DMS79 treated with DMSO at 0.1 percent for 48 hours (cell line): Measurements from ENCODE around the gene SCP2.

Experiments
- DNase-seq: peaks from one replicate; lab custom pipeline; 2025; lab: John Stamatoyannopoulos, UW

SCP2 gene

DNA sequence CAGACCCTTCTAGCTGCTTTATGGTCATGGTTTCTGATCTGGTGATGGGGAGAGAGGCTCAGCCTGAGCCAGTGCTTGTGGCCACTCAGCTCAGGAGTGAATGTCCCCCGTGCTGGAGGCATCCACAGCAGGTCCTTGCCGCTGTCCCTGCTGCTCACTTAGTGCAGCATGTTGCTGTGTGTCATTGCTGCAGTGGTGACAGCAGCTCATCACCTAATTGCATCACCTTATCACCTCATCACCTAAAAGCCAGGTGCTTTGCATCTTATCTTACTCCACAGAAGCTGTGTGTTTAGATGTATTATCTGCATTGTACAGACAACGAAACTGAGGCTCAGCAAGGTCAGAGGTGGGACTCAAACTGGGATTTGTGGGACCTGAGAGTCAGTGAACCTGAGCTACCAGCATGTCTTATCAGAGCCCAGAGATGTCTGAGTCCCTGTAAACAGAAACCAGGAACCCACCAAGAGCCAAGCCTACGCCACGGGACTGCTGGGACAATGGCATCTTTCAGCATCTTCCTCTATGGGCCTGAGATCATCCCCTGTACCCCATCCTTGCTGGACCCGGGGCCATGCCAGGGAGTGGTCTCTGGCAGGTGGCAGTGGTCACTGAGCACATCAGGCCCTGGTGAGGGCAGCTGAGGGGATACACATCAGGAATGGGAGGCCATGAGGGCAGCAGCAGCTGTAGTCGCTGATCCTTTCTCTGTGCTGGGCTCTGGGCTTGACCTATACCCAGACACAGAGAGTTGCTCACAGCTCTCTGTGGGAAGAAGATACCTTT is 141.4 kb downstream of the SCP2 start:
- no peak for DNase-seq

DNA sequence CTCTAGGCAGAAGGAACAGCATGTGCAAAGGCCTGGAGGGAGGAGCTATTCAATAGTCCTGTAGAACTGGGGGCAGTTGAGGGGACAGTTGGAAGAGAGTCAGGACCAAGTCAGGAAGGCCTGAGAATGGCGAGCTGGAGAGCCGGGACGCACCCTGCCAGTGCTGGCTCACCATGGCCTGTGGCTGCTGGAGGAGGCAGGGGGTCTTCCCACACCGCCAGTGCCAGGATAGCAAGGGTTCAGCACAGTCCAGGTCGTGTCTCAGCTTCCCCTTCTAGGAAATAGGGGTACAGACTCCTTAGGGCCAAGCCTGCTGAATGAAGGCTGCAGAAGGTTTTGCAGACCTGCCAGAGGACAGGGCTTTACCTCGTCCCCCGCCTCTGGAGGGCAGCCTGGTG is 142.2 kb downstream of the SCP2 start:
- no peak for DNase-seq

DNA sequence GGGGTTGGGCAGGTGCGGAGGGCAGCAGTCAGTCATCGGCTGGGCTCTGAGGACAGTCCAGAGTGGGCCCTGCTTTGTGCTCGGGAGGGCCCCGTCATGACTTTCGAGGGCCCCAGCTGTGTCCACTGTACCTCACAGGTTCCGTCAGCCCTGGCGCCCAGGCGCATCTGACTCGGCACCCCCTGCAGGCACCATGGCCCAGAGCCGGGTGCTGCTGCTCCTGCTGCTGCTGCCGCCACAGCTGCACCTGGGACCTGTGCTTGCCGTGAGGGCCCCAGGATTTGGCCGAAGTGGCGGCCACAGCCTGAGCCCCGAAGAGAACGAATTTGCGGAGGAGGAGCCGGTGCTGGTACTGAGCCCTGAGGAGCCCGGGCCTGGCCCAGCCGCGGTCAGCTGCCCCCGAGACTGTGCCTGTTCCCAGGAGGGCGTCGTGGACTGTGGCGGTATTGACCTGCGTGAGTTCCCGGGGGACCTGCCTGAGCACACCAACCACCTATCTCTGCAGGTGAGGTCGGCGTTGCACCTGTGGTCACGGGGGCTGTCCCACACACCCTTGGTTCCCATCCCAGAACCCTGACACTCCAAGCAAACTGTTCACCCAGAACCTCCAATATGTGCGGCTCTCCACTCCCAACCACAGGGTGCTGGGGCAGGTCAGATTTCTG is 142.7 kb downstream of the SCP2 start:
- no peak for DNase-seq

DNA sequence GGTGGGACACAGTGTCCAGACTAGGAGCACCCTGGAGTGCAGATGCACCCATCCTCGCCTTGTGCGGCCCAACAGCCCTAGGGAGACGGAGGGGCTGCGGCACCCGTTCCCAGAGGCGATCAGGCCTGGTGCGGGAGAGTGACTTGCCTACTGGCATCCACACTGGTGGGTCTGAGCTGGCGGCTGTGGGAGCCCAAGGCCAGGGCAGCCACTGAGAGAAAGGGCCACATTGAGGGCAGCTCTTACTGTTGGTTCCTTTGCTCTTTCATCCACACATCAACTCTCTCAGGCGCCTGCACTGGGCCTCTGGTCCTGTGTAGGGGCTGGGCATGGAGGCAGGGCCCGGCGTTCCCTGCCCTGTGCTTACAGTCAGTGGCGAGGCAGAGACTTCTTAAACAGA is 143.5 kb downstream of the SCP2 start:
- no peak for DNase-seq

DNA sequence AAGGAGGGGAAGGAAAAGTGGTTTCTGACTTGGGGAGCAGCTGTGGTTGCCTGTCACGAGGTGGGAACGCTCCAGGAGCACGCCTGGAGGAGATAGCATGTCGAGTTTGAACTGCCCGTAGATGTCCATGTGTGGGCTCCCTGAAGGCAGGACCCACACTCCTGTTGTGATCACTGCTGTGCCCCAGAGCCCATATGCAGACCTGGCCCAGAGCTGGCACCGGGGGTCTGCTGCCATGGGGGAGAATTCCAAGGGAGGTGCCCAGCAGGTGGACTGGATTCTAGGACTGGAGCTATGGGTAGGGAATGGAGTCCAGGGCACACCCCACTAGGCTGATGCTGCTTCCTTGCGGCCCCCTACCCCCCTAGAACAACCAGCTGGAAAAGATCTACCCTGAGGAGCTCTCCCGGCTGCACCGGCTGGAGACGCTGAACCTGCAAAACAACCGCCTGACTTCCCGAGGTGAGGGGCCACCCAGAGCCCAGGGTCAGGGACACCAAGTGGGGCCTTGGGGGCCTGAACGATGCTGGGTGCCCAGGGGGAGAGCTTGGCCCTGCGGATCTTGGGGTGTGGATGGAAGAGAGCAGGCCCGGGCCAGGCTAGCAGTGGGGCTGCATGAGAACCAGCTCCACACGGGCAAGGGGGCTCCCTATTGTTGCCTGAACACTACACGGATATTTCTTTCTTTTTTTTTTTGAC is 144.2 kb downstream of the SCP2 start:
- DNase-seq, result no peak

DNA sequence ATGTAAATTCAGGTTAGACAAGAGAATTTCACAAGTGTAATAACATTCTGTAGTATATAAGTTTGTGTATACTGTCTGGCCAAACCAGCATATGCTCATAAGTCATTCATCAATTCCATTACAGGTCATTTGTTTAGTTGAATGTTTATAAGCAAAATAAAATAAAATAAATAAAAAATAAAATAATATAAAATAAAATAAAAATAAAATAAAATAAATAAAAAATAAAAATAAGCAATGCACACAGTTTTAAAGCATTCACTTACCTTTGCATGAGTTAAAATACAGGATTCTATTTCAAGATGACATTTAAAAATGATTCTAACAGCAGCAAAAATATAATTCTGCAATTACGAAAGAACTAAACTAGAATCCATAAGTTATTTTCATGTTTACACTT is 144.8 kb downstream of the SCP2 start:
- no peak for DNase-seq

DNA sequence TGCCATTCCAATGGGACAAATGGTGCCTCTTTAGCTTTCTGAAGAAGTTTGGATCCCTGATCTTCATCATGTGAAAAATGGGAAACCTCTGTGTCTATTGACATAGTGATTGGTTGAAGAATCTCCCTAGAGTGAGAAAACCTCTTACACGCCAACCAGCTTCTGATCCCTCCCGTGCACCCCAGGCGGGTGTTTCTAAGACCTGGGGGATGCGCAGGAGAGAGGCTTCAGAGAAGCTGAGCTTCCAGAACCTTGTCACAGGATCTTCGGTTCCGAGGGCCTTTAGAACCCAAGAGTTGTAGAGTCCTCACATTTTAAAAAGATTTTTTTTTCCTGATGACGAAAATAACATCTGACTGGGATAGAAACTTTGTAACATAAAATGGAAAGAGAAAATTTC is 146.2 kb downstream of the SCP2 start:
- DNase-seq, result no peak

DNA sequence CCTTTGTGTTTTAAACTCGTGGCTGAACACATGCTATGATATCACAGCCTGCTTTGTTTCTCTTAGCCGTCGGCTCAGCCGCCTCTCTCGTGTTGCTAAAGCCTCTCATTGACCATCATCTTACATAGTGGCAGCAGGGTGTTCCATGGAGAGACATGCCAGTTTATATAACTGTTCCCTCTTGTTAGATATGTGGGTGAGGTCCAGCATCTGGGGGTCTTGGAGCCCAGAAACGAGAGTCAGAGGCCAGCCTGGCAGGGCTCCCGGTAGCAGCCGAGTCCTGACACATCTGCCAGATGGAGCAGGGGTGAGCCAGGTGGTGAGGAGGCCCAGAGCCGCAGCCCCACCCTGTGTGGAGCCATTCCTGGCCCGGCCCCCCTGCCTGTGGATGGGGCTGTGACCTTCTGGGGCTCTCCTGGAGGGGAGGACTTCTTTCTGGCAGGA is 146.8 kb downstream of the SCP2 start:
- no peak for DNase-seq

DNA sequence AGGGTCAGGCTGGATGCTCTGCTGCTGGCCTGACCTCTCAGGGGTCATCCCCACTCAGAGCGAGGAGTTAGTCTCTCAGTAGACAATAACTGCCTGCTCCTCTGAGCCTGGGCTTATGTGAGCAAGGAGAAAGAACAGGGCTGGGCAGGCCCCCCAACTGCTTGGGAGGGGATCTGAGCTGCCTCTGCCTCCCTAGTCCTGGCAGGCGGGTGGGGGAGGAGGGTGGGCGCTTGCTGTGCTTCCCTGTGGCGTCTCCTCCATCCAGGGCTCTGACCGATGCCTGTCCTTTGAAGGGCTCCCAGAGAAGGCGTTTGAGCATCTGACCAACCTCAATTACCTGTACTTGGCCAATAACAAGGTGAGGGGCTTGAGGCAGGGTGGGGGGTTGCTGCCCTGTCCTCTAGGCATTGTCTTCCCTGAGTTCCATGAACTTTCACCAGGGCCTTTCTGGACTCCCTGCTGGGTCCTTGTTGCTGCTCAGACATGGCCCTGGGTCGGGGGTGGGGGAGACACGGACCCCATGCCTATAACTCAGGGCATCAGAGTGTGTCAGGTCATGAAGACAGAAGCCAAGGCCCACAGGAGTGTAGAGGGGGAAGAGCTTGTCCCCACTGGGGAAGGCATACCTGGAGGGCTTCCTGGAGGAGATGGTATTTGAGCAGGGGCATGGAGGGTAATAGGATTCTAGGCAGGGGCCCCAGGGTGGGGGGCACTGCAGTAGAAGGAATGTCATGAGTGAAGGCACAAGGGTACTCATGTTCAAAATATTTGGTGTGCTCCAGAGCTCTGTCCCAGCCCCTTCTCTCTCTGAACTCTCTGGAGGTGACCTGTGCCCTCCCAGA is 147.5 kb downstream of the SCP2 start:
- DNase-seq, result no peak

DNA sequence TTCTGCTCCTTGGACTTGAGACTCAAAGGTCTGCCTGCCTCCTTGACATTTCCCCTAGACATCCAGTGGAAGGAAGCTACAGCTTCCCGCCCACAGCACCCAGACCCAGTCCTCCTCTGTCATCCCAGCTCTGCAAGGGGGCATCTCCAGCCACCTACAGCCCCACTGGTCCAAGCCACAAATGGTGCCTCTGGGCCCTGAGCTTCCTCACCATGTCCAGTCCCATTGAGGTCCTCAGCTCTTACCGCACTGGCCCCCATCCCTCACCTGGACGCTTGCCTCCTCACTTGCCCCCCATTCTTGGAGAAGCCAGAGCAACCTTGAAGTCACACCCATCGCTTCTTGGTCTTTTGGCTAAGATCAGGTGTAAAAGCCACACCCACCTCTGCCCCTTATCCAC is 148.1 kb downstream of the SCP2 start:
- no peak for DNase-seq

DNA sequence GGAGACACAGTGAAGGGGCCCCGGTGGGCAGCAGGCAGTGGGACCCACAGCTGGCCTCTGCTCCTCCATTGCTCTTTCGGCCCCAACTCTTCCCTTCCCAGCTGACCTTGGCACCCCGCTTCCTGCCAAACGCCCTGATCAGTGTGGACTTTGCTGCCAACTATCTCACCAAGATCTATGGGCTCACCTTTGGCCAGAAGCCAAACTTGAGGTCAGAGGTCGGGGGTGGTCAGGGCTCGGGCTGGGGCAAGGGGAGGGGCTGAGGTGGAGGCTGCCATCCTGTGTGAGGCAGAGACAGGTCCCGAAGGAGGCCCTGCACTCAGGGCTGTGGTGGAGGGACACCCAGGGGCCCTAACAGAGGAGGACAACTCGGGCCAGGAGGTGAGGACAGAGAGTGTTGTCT is 148.7 kb downstream of the SCP2 start:
- DNase-seq, result no peak

DNA sequence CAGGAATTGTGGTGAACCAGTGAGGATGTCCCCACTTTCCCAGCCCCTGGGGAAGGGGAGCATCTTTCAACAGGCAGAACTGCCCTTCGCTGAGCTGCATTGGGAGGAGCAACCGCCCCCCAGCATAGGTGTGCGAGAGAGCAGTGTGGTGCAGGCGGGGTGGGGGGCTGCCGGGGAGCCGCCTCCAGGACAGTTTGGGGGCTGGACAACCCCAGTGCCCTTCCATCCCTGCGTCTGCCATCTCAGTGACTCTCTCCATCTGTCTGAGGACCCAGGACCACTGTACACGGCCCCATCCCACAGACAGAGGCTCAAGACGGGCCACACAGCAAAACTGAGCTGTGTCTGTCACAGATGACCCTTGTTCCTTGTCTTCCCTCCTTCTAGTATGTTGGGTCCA is 149.1 kb downstream of the SCP2 start:
- no peak for DNase-seq

DNA sequence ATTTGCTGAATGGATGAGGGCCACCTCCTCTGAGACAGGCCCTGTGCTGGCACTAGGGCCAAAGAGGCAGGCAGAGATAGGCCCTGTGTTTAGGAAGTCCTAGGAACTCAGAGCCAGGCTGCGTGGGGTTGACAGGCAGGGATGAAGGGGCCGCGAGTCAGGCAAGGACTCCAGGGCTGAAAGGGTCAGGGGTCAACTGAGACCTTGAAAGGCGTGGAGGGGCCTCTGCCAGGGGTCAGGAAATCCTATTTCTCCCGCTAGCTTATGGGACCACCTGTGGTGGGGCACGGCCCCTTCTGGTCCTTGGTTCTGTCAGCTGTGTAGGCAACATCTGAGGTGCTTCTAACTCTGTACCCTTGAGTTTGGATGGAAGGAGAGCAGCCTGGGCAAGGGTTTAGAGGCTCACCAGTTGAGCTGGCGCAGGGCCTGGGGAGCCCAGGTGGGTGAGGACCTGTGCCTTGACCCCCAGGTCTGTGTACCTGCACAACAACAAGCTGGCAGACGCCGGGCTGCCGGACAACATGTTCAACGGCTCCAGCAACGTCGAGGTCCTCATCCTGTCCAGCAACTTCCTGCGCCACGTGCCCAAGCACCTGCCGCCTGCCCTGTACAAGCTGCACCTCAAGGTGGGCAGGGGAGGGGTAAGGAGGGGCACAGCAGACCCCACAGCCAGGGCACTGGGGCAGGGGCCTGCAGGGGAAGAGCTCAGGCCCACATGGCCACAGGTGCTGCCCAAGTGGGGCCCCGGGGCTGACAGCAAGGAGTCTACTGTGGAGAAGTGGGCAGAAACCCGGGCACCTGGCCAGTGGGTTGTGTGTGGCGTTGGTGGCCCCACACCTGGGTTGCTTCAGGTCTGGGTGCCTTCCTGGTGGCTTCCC is 149.9 kb downstream of the SCP2 start:
- no peak for DNase-seq

DNA sequence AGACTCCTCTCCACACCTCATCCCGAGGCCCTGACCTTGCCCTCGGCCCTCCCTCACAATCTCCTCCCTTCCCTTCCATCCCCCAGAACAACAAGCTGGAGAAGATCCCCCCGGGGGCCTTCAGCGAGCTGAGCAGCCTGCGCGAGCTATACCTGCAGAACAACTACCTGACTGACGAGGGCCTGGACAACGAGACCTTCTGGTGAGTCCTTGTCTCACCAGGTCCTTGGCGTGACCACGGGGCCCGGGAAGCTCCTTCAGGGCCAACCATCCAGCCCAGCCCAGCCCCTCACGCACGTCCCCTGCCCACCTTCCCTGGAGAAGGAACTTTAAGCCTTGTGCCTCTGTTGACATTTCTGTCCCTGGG is 150.5 kb downstream of the SCP2 start:
- no peak for DNase-seq

DNA sequence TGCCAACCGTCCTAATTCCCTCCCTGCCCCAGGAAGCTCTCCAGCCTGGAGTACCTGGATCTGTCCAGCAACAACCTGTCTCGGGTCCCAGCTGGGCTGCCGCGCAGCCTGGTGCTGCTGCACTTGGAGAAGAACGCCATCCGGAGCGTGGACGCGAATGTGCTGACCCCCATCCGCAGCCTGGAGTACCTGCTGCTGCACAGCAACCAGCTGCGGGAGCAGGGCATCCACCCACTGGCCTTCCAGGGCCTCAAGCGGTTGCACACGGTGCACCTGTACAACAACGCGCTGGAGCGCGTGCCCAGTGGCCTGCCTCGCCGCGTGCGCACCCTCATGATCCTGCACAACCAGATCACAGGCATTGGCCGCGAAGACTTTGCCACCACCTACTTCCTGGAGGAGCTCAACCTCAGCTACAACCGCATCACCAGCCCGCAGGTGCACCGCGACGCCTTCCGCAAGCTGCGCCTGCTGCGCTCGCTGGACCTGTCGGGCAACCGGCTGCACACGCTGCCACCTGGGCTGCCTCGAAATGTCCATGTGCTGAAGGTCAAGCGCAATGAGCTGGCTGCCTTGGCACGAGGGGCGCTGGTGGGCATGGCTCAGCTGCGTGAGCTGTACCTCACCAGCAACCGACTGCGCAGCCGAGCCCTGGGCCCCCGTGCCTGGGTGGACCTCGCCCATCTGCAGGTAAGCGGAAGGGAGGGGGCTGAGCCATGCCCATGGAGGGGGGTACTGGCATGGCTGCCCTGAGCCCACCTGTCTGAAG is 151.4 kb downstream of the SCP2 start:
- no peak for DNase-seq

DNA sequence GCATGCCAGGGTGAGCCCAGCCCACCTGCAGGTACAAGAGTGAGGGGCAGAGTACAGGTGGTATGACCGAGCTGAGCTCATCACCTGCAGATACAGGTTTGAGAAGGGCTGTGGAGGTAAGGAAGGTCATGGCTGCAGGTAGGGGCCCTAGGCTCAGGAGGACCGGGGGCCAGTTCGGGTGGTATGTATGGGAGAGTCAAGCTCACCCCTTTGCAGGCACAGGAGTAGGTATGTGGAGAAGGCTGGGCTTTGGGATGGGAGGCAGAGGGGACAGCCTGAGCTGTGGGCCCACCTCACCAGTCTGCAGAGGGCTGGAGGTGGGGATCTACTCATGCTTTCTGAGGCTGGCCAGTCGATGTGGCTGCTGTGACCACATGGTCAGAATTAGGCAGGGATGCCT is 152.2 kb downstream of the SCP2 start:
- no peak for DNase-seq

DNA sequence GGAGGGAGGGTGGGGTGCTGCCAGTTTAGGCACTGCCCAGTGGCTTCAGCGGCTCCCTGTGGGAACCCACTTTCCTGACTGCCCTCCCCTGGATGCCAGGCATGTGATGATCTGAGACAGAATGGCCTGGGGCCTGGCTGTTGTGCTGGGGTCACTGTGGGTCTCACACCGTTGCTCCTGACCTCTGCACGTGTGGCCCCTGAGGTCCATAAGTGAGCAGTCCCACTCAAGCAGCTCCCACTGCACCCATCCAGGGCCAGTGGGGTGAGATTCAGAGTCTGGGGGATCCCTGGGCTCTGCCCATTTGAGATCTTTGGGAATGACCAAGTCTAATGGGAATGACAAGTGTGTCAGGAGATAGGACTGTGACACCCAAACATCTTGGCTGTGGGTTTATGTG is 153.0 kb downstream of the SCP2 start:
- no peak for DNase-seq

DNA sequence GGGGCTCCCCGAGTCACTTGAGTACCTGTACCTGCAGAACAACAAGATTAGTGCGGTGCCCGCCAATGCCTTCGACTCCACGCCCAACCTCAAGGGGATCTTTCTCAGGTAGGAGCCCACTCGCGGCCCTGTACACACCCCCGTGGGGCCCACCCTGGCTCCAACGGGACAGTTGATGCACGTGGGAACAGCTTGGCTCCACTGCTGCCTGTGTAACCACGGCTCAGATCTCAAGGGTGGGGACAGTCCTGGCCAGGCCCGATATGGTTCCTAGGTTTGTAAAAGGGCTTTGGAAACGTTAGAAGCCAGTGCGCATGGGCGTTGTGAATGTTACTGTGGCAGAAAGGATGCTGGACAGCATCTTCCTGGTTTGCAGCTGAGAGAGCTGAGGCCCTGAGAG is 153.7 kb downstream of the SCP2 start:
- no peak for DNase-seq

DNA sequence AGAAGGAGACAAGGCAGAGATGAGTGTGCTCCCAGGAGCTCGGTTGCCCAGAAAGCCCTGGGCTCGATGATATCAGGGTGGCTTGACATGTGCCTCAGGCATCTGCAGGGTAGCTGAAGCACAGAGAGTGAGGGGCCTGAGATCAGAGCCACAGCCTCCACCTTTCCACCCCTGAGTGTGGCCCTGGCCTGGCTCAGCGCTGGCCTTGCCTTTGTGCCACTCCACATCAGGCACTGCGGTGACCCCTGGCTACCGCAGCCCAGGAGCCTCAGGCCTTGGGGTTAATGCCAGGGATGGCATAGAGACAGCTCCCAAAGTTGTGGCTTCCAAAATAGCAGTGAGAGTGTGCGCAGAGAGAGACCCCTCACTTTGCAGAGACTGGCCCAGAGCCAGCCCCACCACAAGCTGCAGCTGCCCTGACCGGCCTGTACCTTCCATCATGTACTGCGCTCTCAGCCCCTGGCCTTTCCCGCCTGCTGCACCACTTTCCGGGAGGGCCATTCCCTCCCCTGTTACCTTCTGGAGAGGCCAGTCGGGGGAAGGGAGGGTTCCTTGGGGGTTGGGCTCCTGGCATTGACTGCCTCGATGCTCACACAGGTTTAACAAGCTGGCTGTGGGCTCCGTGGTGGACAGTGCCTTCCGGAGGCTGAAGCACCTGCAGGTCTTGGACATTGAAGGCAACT is 154.4 kb downstream of the SCP2 start:
- no peak for DNase-seq
